ENCODE results near the gene B4GALNT1.

GRCh38 chr12:57590479-57590863 is 42.5 kb downstream of the B4GALNT1 start:
- TF ChIP-seq CTCF (IDR thresholded peaks at IDR 0.05) = no peak
- TF ChIP-seq POLR2A (IDR thresholded peaks at IDR 0.05) = no peak
